ENCODE measurements around the gene JAG2. TPM values are rescaled to one million over a fixed set of nuclear protein-coding genes. Genes with fewer than 3 reads are reported as not detected.

Gene JAG2
- total RNA-seq, 4 donors from 2014 or later, result 5.4 to 29.9 (median 6.6) TPM

GRCh38 chr14:105168979-105169507, 467 bp upstream of the JAG2 start:
- H3K4me3 ChIP-seq, result peak overlapping the region in 2 of 4 donors; percentile 30 to 41
- WGBS, 2 donors (ENCODE audit: low coverage in 1 of 2), result 6% methylated on average over 48 of the region's 54 CpGs; no CpG with 5 or more reads in 1 of the 2 donors
- no peaks in the 10 kb centered on the region for H3K9me3 ChIP-seq
- DNase-seq, result no peak
- peaks cover 35% of the 10 kb centered on the region for H3K27me3 ChIP-seq
- H3K36me3 ChIP-seq, result no peaks in the 10 kb centered on the region
- in situ Hi-C loops (cut with MboI; ENCODE audit: low pct_ligation_motif_present in 1 of 4, low pct_unique_long_range_greater_than_20kb in 1 of 4, low sequenced_read_pairs in 3 of 4) (no loop called here), intact Hi-C loops (cut with DNase I; ENCODE audit: low total_unique reads) (no loop called here)
- no peak overlapping the region for H3K27ac ChIP-seq
- peaks cover 0 to 30% (median 19%) of the 10 kb centered on the region in 4 donors for H3K4me1 ChIP-seq
- peak in 4 of 5 experiments; percentile 13 to 34 (median 27) for TF ChIP-seq CTCF (IDR thresholded peaks at IDR 0.05)
- TF ChIP-seq EP300 (IDR thresholded peaks at IDR 0.05; ENCODE audit: low read depth), result no peak

- Histone ChIP-seq H3K27me3 (peaks cover 35% of the 10 kb centered on the region), H3K36me3 (no peaks in the 10 kb centered on the region), H3K4me1 (peaks cover 0 to 30% (median 19%) of the 10 kb centered on the region in 4 donors), H3K4me3 (peak overlapping the region in 3 of 4 donors; percentile 6 to 47 (median 45)), H3K27ac (peak overlapping the region in 1 of 4 donors; percentile 36), H3K9me3 (no peaks in the 10 kb centered on the region)
- WGBS, 2 donors (ENCODE audit: low coverage in 1 of 2), result 0% methylated on average over 15 of the region's 46 CpGs; no CpG with 5 or more reads in 1 of the 2 donors
- DNase-seq, result no peak
- no peak for TF ChIP-seq POLR2A (IDR thresholded peaks at IDR 0.05)
- TF ChIP-seq CTCF (IDR thresholded peaks at IDR 0.05), result no peak
- no peak for TF ChIP-seq EP300 (IDR thresholded peaks at IDR 0.05; ENCODE audit: low read depth)
- TF ChIP-seq POLR2AphosphoS5 (IDR thresholded peaks at IDR 0.05), result no peak
- intact Hi-C loops (cut with DNase I; ENCODE audit: low total_unique reads) (no loop called here), in situ Hi-C loops (cut with MboI; ENCODE audit: low pct_ligation_motif_present in 1 of 4, low pct_unique_long_range_greater_than_20kb in 1 of 4, low sequenced_read_pairs in 3 of 4) (no loop called here)
Measured at GRCh38 chr14:105168093-105168420, 519 bp downstream of the JAG2 start.

GRCh38 chr14:105167303-105168092, 1.1 kb downstream of the JAG2 start:
- H3K4me3 ChIP-seq, result peak overlapping the region in 3 of 4 donors; percentile 6 to 47 (median 45)
- H3K36me3 ChIP-seq, result no peaks in the 10 kb centered on the region
- peaks cover 0 to 30% (median 19%) of the 10 kb centered on the region in 4 donors for H3K4me1 ChIP-seq
- H3K27me3 ChIP-seq, result peaks cover 35% of the 10 kb centered on the region
- TF ChIP-seq CTCF (IDR thresholded peaks at IDR 0.05) (peak in 2 of 5 experiments; percentile 7 to 13), POLR2AphosphoS5 (IDR thresholded peaks at IDR 0.05) (no peak)
- DNase-seq, result peak; percentile 26
- in situ Hi-C loops (cut with MboI; ENCODE audit: low pct_ligation_motif_present in 1 of 4, low pct_unique_long_range_greater_than_20kb in 1 of 4, low sequenced_read_pairs in 3 of 4) (no loop called here), intact Hi-C loops (cut with DNase I; ENCODE audit: low total_unique reads) (no loop called here)
- no peaks in the 10 kb centered on the region for H3K9me3 ChIP-seq
- H3K27ac ChIP-seq, result peak overlapping the region in 1 of 4 donors; percentile 36
- WGBS, 2 donors (ENCODE audit: low coverage in 1 of 2), result 4% methylated on average over 32 of the region's 116 CpGs; no CpG with 5 or more reads in 1 of the 2 donors

- Histone ChIP-seq H3K36me3 (no peaks in the 10 kb centered on the region), H3K4me1 (peaks cover 0 to 30% (median 19%) of the 10 kb centered on the region in 4 donors), H3K4me3 (no peak overlapping the region), H3K27ac (no peak overlapping the region), H3K27me3 (peaks cover 35% of the 10 kb centered on the region), H3K9me3 (no peaks in the 10 kb centered on the region)
- no peak for DNase-seq
- WGBS, 2 donors (ENCODE audit: low coverage in 1 of 2), result 60% methylated on average over 22 of the region's 22 CpGs; no CpG with 5 or more reads in 1 of the 2 donors
- TF ChIP-seq POLR2A (IDR thresholded peaks at IDR 0.05), result no peak
- no peak for TF ChIP-seq EP300 (IDR thresholded peaks at IDR 0.05; ENCODE audit: low read depth)
- TF ChIP-seq CTCF (IDR thresholded peaks at IDR 0.05), result no peak
- no peak for TF ChIP-seq POLR2AphosphoS5 (IDR thresholded peaks at IDR 0.05)
- in situ Hi-C loops (cut with MboI; ENCODE audit: low pct_ligation_motif_present in 1 of 4, low pct_unique_long_range_greater_than_20kb in 1 of 4, low sequenced_read_pairs in 3 of 4), result no loop called here
- intact Hi-C loops (cut with DNase I; ENCODE audit: low total_unique reads), result no loop called here
Measured at GRCh38 chr14:105166571-105167302, 1.8 kb downstream of the JAG2 start.
